OCI-LY7 (cell line): ENCODE measurements around the gene ETFRF1.
A peak's percentile ranks its signal among the peaks of the same experiment; 100 is the strongest.

Source experiments
- EZH2phosphoT487 ChIP-seq: fragments of 200-600 bp; sonication (generic); IDR thresholded peaks from 2 replicates; pipeline ENCODE4 v1.6.1; 2018; ENCODE audit warnings: low read depth, borderline replicate concordance, mild to moderate bottlenecking, mixed run types, antibody characterized with exemption, low read length, moderate library complexity, mixed read lengths
- TF ChIP-seq, protein P1 (sequence below): fragments of 200-600 bp; sonication (generic); conservative IDR thresholded peaks from 2 replicates; pipeline ENCODE4 v1.5.1; 2014; ENCODE audit warnings: mild to moderate bottlenecking, antibody characterized with exemption, low read length, moderate library complexity, mixed read lengths

DNA sequence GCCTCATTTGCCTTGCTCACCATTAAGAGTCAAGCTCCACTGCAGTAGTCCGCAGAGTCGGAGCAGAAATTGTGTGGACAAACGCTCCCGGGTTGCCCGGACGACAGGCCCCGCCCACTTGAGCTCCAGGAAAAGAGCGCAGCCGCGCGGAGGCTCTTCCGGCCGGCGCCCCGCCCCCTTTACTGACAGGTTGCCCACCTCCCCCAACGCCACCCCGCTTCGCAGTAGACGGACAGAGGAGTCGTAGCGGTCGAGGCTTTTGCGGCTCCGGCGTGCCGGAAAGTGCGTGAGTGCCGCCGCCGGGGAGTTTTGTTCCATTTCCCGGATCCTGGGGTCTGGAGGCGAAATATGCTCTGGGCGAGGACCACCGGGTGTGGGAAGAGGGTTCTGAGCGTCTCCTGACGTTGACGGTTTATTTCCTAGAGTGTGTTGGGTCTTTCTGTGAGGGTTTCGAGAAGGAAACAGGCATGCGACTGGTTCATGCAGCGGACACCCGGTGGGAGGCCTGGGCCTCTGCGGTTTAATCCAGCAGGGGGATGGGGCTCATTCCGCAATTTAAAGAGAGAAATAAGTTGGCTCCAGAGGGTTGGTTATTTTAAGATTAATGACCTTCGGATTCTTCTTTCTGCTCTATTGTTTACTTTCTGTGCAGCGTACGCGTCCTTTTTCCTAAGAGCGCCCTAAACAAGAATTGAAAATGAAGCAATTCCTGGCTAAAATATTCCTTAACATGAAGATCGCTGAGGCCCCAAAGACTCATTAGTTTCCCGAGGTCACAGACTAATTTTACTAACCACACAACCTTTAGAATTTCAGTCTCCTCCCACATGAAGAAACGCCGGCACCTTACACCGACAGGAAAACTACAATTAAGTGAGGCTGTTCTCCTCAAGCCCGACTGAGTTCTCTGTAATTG is at the start of gene ETFRF1, which contains the start of gene DNAI7:
- TF ChIP-seq, protein P1, sequence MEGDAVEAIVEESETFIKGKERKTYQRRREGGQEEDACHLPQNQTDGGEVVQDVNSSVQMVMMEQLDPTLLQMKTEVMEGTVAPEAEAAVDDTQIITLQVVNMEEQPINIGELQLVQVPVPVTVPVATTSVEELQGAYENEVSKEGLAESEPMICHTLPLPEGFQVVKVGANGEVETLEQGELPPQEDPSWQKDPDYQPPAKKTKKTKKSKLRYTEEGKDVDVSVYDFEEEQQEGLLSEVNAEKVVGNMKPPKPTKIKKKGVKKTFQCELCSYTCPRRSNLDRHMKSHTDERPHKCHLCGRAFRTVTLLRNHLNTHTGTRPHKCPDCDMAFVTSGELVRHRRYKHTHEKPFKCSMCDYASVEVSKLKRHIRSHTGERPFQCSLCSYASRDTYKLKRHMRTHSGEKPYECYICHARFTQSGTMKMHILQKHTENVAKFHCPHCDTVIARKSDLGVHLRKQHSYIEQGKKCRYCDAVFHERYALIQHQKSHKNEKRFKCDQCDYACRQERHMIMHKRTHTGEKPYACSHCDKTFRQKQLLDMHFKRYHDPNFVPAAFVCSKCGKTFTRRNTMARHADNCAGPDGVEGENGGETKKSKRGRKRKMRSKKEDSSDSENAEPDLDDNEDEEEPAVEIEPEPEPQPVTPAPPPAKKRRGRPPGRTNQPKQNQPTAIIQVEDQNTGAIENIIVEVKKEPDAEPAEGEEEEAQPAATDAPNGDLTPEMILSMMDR, result 0 out of 2 replicates have a peak, but pooled peaks have one; percentile 19
- no peak for TF ChIP-seq EZH2phosphoT487
